ENCODE measurements around the gene AP3B1.

AP3B1 gene
- 75.5 to 120 (median 103) reads per million in 4 donors for total RNA-seq

- peak; percentile 96 to 98 (median 97) for DNase-seq
Observed at GRCh38 chr5:78294248-78295034, at the start of gene AP3B1. AP3B1 (minus strand) TSS chr5:78294698; CDS start chr5:78294579, 119 bp downstream.

- DNase-seq: no peak
Observed at GRCh38 chr5:78341440-78341839, 46.9 kb upstream of the AP3B1 start.

GRCh38 chr5:78339617-78340436 lies 45.3 kb upstream of the AP3B1 start:
- DNase-seq: no peak

GRCh38 chr5:78336698-78337097 lies 42.2 kb upstream of the AP3B1 start:
- no peak for DNase-seq

GRCh38 chr5:78335976-78336375 lies 41.5 kb upstream of the AP3B1 start:
- no peak for DNase-seq

GRCh38 chr5:78334811-78335210 lies 40.3 kb upstream of the AP3B1 start:
- no peak for DNase-seq

- DNase-seq: no peak
Observed at GRCh38 chr5:78331523-78332080, 37.1 kb upstream of the AP3B1 start.

- no peak for DNase-seq
Observed at GRCh38 chr5:78328585-78329173, 34.2 kb upstream of the AP3B1 start.

- no peak for DNase-seq
Observed at GRCh38 chr5:78327761-78328510, 33.4 kb upstream of the AP3B1 start.

- no peak for DNase-seq
Observed at GRCh38 chr5:78326930-78327329, 32.4 kb upstream of the AP3B1 start.

GRCh38 chr5:78323241-78323640 lies 28.7 kb upstream of the AP3B1 start:
- no peak for DNase-seq

- DNase-seq: no peak
Observed at GRCh38 chr5:78320401-78320800, 25.9 kb upstream of the AP3B1 start.

- no peak for DNase-seq
Observed at GRCh38 chr5:78318337-78318736, 23.8 kb upstream of the AP3B1 start.

GRCh38 chr5:78317515-78317914 lies 23.0 kb upstream of the AP3B1 start:
- no peak for DNase-seq

GRCh38 chr5:78308703-78309102 lies 14.2 kb upstream of the AP3B1 start:
- DNase-seq: no peak

GRCh38 chr5:78300464-78301045 lies 6.1 kb upstream of the AP3B1 start:
- peak in 1 of 5 donors; percentile 16 for DNase-seq

- peak; percentile 29 to 54 (median 41) for DNase-seq
Observed at GRCh38 chr5:78295035-78295961, 800 bp upstream of the AP3B1 start.

GRCh38 chr5:78293851-78294247 lies 649 bp downstream of the AP3B1 start:
- no peak for DNase-seq

GRCh38 chr5:78291687-78292086 lies 2.8 kb downstream of the AP3B1 start:
- no peak for DNase-seq

- no peak for DNase-seq
Observed at GRCh38 chr5:78289911-78290310, 4.6 kb downstream of the AP3B1 start.

GRCh38 chr5:78288246-78288645 lies 6.3 kb downstream of the AP3B1 start:
- no peak for DNase-seq

Data from T-helper 1 cell (primary cell).